ENCODE results near the gene NODAL.

NODAL gene

DNA sequence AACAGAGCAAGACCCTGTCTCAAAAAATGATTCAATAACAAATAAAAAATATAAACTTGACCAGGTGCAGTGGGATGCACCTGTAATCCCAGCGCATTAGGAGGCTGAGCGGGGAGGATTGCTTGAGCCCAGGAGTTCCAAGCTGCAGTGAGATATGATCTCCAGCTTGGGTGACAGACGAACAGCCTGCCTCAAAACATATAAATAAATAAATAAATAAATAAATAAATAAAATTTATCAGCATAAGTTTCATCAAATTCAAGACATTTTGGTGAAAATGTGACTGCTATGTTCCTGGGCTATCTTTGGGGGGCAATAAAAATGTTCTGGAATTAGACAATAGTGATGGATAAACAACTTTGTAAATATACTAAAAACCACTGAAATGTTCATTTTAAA, 42.3 kb downstream of the NODAL start:
- DNase-seq: no peak
- Histone ChIP-seq H3K18ac (ENCODE audit: low read length) (no peak overlapping the region), H3K9ac (ENCODE audit: low read length) (no peak overlapping the region), H3K27ac (ENCODE audit: low read depth, low read length) (no peak overlapping the region), H3K23ac (ENCODE audit: low read length) (no peak overlapping the region), H3K27me3 (ENCODE audit: insufficient read depth, low read length) (no peaks in the 10 kb centered on the region), H2BK5ac (ENCODE audit: low read depth, low read length, poor library complexity) (no peak overlapping the region), H4K91ac (ENCODE audit: low read depth, low read length) (no peak overlapping the region), H3K4me3 (ENCODE audit: low read depth, low read length) (no peak overlapping the region), H3K4me1 (ENCODE audit: control insufficient read depth in 1 of 2, insufficient read depth in 2 of 2, low read length in 2 of 2) (no peaks in the 10 kb centered on the region), H4K12ac (ENCODE audit: low read depth, low read length) (no peak overlapping the region), H3K4me2 (ENCODE audit: low read length) (no peak overlapping the region), H3K79me2 (ENCODE audit: control insufficient read depth, insufficient read depth, low read length, poor library complexity) (peaks cover 2% of the 10 kb centered on the region), H2AK5ac (ENCODE audit: low read length) (no peak overlapping the region), H2AFZ (ENCODE audit: insufficient read depth, low read length, poor library complexity) (no peak overlapping the region), H4K8ac (ENCODE audit: low read depth, low read length) (no peak overlapping the region), H3K36me3 (ENCODE audit: control insufficient read depth in 1 of 2, insufficient read depth in 2 of 2, low read length in 2 of 2) (no peaks in the 10 kb centered on the region), H2BK12ac (ENCODE audit: low read length) (no peak overlapping the region), H2BK120ac (ENCODE audit: insufficient read depth, low read length, poor library complexity) (no peak overlapping the region), H3K14ac (ENCODE audit: low read length) (no peak overlapping the region), H3K9me3 (ENCODE audit: insufficient read depth, low read depth, low read length) (no peaks in the 10 kb centered on the region), H3K79me1 (ENCODE audit: low read length) (peaks cover 2% of the 10 kb centered on the region), H3K4ac (ENCODE audit: low read depth, low read length) (no peak overlapping the region)
- WGBS (ENCODE audit: extremely low coverage, insufficient coverage, insufficient read length): no CpG with 5 or more reads among the region's 3 CpGs

GRCh38 chr10:70396140-70396539, 45.3 kb downstream of the NODAL start:
- H3K9ac ChIP-seq (ENCODE audit: low read length): no peak overlapping the region
- H2AK5ac ChIP-seq (ENCODE audit: low read length): no peak overlapping the region
- no peak for DNase-seq
- H2BK12ac ChIP-seq (ENCODE audit: low read length): no peak overlapping the region
- H2BK5ac ChIP-seq (ENCODE audit: low read depth, low read length, poor library complexity): no peak overlapping the region
- no peak overlapping the region for H4K91ac ChIP-seq (ENCODE audit: low read depth, low read length)
- H3K23ac ChIP-seq (ENCODE audit: low read length): no peak overlapping the region
- no peak overlapping the region for H3K4ac ChIP-seq (ENCODE audit: low read depth, low read length)
- no peak overlapping the region for H3K14ac ChIP-seq (ENCODE audit: low read length)
- peaks cover 0 to under 1% of the 10 kb centered on the region in 2 experiments for H3K4me1 ChIP-seq (ENCODE audit: control insufficient read depth in 1 of 2, insufficient read depth in 2 of 2, low read length in 2 of 2)
- H2AFZ ChIP-seq (ENCODE audit: insufficient read depth, low read length, poor library complexity): no peak overlapping the region
- H4K8ac ChIP-seq (ENCODE audit: low read depth, low read length): no peak overlapping the region
- no peaks in the 10 kb centered on the region for H3K27me3 ChIP-seq (ENCODE audit: insufficient read depth, low read length)
- H3K4me2 ChIP-seq (ENCODE audit: low read length): no peak overlapping the region
- no peak overlapping the region for H4K12ac ChIP-seq (ENCODE audit: low read depth, low read length)
- no peaks in the 10 kb centered on the region for H3K9me3 ChIP-seq (ENCODE audit: insufficient read depth, low read depth, low read length)
- no CpG with 5 or more reads among the region's 1 CpG for WGBS (ENCODE audit: extremely low coverage, insufficient coverage, insufficient read length)
- no peaks in the 10 kb centered on the region for H3K79me2 ChIP-seq (ENCODE audit: control insufficient read depth, insufficient read depth, low read length, poor library complexity)
- H3K79me1 ChIP-seq (ENCODE audit: low read length): no peaks in the 10 kb centered on the region
- H3K4me3 ChIP-seq (ENCODE audit: low read depth, low read length): no peak overlapping the region
- no peak overlapping the region for H3K18ac ChIP-seq (ENCODE audit: low read length)
- no peak overlapping the region for H2BK120ac ChIP-seq (ENCODE audit: insufficient read depth, low read length, poor library complexity)
- H3K36me3 ChIP-seq (ENCODE audit: control insufficient read depth in 1 of 2, insufficient read depth in 2 of 2, low read length in 2 of 2): no peaks in the 10 kb centered on the region
- H3K27ac ChIP-seq (ENCODE audit: low read depth, low read length): no peak overlapping the region

- H4K91ac ChIP-seq (ENCODE audit: low read depth, low read length): no peak overlapping the region
- no peak overlapping the region for H3K4me2 ChIP-seq (ENCODE audit: low read length)
- no peak overlapping the region for H3K4me3 ChIP-seq (ENCODE audit: low read depth, low read length)
- no peak overlapping the region for H3K23ac ChIP-seq (ENCODE audit: low read length)
- no peak overlapping the region for H3K18ac ChIP-seq (ENCODE audit: low read length)
- peak overlapping the region; percentile 35 for H2AK5ac ChIP-seq (ENCODE audit: low read length)
- no peak overlapping the region for H3K14ac ChIP-seq (ENCODE audit: low read length)
- H3K4me1 ChIP-seq (ENCODE audit: control insufficient read depth in 1 of 2, insufficient read depth in 2 of 2, low read length in 2 of 2): peaks cover 0 to 10% of the 10 kb centered on the region in 2 experiments
- H3K27ac ChIP-seq (ENCODE audit: low read depth, low read length): no peak overlapping the region
- H2BK120ac ChIP-seq (ENCODE audit: insufficient read depth, low read length, poor library complexity): no peak overlapping the region
- no peak overlapping the region for H3K4ac ChIP-seq (ENCODE audit: low read depth, low read length)
- no peak overlapping the region for H4K8ac ChIP-seq (ENCODE audit: low read depth, low read length)
- H3K27me3 ChIP-seq (ENCODE audit: insufficient read depth, low read length): no peaks in the 10 kb centered on the region
- no peaks in the 10 kb centered on the region for H3K9me3 ChIP-seq (ENCODE audit: insufficient read depth, low read depth, low read length)
- H2AFZ ChIP-seq (ENCODE audit: insufficient read depth, low read length, poor library complexity): no peak overlapping the region
- H2BK12ac ChIP-seq (ENCODE audit: low read length): no peak overlapping the region
- H3K79me1 ChIP-seq (ENCODE audit: low read length): no peaks in the 10 kb centered on the region
- no peak overlapping the region for H4K12ac ChIP-seq (ENCODE audit: low read depth, low read length)
- no peak overlapping the region for H3K9ac ChIP-seq (ENCODE audit: low read length)
- no peak overlapping the region for H2BK5ac ChIP-seq (ENCODE audit: low read depth, low read length, poor library complexity)
- DNase-seq: no peak
- H3K79me2 ChIP-seq (ENCODE audit: control insufficient read depth, insufficient read depth, low read length, poor library complexity): no peaks in the 10 kb centered on the region
- H3K36me3 ChIP-seq (ENCODE audit: control insufficient read depth in 1 of 2, insufficient read depth in 2 of 2, low read length in 2 of 2): no peaks in the 10 kb centered on the region
- no CpG with 5 or more reads among the region's 4 CpGs for WGBS (ENCODE audit: extremely low coverage, insufficient coverage, insufficient read length)
Measured at GRCh38 chr10:70391654-70392053, 49.8 kb downstream of the NODAL start.
